Cardiac fibroblast (primary cell): Measurements from ENCODE around the gene FGF22.

Experiments
- DNase-seq, 2 donors: peaks; one replicate each; pipeline versions ENCODE4 v3.0.0 to v3.0.0-alpha.2; 2010; ENCODE audit warnings: low read depth in 2 of 2
- H3K4me3 ChIP-seq, 2 donors: replicated peaks in 1 of 2; 1 replicate in 1 of 2; 2 replicates in 1 of 2; pipeline ENCODE4 v1.5.1; 2011; ENCODE audit warnings: low read depth in 2 of 2, low read length in 2 of 2, mild to moderate bottlenecking in 2 of 2, moderate library complexity in 1 of 2
- CTCF ChIP-seq: IDR thresholded peaks from one replicate; pipeline ENCODE4 v1.5.1; 2011; ENCODE audit warnings: low read depth, mild to moderate bottlenecking, low read length, inconsistent platforms

Gene FGF22

GRCh38 chr19:658059-658839, 18.6 kb downstream of the FGF22 start:
- no peak for TF ChIP-seq CTCF
- no peak for DNase-seq

GRCh38 chr19:658916-659839, 19.5 kb downstream of the FGF22 start:
- no peak overlapping the region for H3K4me3 ChIP-seq
- no peak for TF ChIP-seq CTCF
- peak; percentile 42 to 78 for DNase-seq

More at GRCh38 chr19:658059-658839, 18.6 kb downstream of the FGF22 start:
- no peak overlapping the region for H3K4me3 ChIP-seq

GRCh38 chr19:660793-661426, 21.2 kb downstream of the FGF22 start:
- DNase-seq, result no peak
- TF ChIP-seq CTCF, result no peak
- H3K4me3 ChIP-seq, result peak overlapping the region; percentile 81 to 84

- peak overlapping the region; percentile 81 to 84 for H3K4me3 ChIP-seq
- no peak for TF ChIP-seq CTCF
- peak in 1 of 2 donors; percentile 29 for DNase-seq
Measured at GRCh38 chr19:661427-662196, 21.9 kb downstream of the FGF22 start.

GRCh38 chr19:662207-662961, 22.7 kb downstream of the FGF22 start:
- H3K4me3 ChIP-seq, result peak overlapping the region; percentile 81 to 84
- peak in 1 of 2 donors; percentile 41 for DNase-seq
- no peak for TF ChIP-seq CTCF
